Measurements from ENCODE around the gene ADORA2B.

Gene ADORA2B

GRCh38 chr17:15996322-15996721 is 51.4 kb downstream of the ADORA2B start:
- no peak for DNase-seq (ENCODE audit: low read depth)

- DNase-seq (ENCODE audit: low read depth), result no peak
These were observed 53.2 kb downstream of the ADORA2B start for GRCh38 chr17:15998031-15998562.

- DNase-seq (ENCODE audit: low read depth), result peak; percentile 96
These were observed 54.4 kb downstream of the ADORA2B start, which contains the start of the genes TTC19 and ZSWIM7 for GRCh38 chr17:15999141-15999973. Gene TTC19, plus strand, starts transcription at chr17:15999824. Its CDS starts 25 bp downstream, at chr17:15999849. Gene ZSWIM7, minus strand, starts transcription at chr17:15999704. Its CDS starts 110 bp downstream, at chr17:15999594.

- peak; percentile 27 for DNase-seq (ENCODE audit: low read depth)
These were observed 55.3 kb downstream of the ADORA2B start for GRCh38 chr17:15999974-16000827.

- no peak for DNase-seq (ENCODE audit: low read depth)
These were observed 56.4 kb downstream of the ADORA2B start for GRCh38 chr17:16001226-16001897.

GRCh38 chr17:16002708-16003260 is 57.9 kb downstream of the ADORA2B start:
- no peak for DNase-seq (ENCODE audit: low read depth)

GRCh38 chr17:16003841-16004240 is 58.9 kb downstream of the ADORA2B start:
- DNase-seq (ENCODE audit: low read depth), result no peak

- no peak for DNase-seq (ENCODE audit: low read depth)
These were observed 60.7 kb downstream of the ADORA2B start for GRCh38 chr17:16005636-16006035.

GRCh38 chr17:16007439-16007838 is 62.5 kb downstream of the ADORA2B start:
- DNase-seq (ENCODE audit: low read depth), result no peak

- no peak for DNase-seq (ENCODE audit: low read depth)
These were observed 69.0 kb downstream of the ADORA2B start for GRCh38 chr17:16013943-16014407.

GRCh38 chr17:16019347-16019746 is 74.4 kb downstream of the ADORA2B start:
- no peak for DNase-seq (ENCODE audit: low read depth)

GRCh38 chr17:16023881-16024280 is 79.0 kb downstream of the ADORA2B start:
- no peak for DNase-seq (ENCODE audit: low read depth)

- no peak for DNase-seq (ENCODE audit: low read depth)
These were observed 80.3 kb downstream of the ADORA2B start for GRCh38 chr17:16025202-16025601.
